Measurements from ENCODE around the gene WTAP.

DNA sequence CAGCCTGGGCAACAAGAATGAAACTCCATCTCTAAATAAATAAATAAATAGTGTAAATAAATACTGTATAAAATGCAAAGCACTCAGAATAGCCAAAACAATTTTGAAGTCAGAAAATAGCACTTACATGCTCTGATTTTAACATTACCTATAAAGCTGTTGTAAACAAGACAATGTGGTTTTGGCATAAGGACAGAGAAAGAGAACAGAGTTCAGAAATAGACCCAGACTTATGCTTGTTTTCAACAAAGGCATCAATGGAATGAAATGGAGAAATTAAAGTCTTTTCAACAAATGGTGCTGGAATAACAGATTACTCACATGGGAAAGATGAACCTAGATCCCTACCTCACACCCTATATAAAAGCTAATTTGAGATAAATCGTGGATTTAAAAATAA lies 44.9 kb downstream of the WTAP start:
- TF ChIP-seq, protein P1, sequence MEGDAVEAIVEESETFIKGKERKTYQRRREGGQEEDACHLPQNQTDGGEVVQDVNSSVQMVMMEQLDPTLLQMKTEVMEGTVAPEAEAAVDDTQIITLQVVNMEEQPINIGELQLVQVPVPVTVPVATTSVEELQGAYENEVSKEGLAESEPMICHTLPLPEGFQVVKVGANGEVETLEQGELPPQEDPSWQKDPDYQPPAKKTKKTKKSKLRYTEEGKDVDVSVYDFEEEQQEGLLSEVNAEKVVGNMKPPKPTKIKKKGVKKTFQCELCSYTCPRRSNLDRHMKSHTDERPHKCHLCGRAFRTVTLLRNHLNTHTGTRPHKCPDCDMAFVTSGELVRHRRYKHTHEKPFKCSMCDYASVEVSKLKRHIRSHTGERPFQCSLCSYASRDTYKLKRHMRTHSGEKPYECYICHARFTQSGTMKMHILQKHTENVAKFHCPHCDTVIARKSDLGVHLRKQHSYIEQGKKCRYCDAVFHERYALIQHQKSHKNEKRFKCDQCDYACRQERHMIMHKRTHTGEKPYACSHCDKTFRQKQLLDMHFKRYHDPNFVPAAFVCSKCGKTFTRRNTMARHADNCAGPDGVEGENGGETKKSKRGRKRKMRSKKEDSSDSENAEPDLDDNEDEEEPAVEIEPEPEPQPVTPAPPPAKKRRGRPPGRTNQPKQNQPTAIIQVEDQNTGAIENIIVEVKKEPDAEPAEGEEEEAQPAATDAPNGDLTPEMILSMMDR (IDR thresholded peaks at IDR 0.05) = no peak
- TF ChIP-seq POLR2A (IDR thresholded peaks at IDR 0.05) = no peak
